Activated CD4-positive, alpha-beta T cell treated with anti-CD3 and anti-CD28 coated beads, Interleukin-2, amount 50 U/mL, for 1 hour (primary cell): Measurements from ENCODE around the gene SMYD1.
"Not testable (repeated sequence)": the region's sequence is repeated elsewhere in the genome, so short reads cannot be mapped to it uniquely, and the experiment has no call there.

Experiments used
- DNase-seq: peaks from one replicate; pipeline ENCODE4 v3.0.0-alpha.2; 2020

SMYD1 gene

DNA sequence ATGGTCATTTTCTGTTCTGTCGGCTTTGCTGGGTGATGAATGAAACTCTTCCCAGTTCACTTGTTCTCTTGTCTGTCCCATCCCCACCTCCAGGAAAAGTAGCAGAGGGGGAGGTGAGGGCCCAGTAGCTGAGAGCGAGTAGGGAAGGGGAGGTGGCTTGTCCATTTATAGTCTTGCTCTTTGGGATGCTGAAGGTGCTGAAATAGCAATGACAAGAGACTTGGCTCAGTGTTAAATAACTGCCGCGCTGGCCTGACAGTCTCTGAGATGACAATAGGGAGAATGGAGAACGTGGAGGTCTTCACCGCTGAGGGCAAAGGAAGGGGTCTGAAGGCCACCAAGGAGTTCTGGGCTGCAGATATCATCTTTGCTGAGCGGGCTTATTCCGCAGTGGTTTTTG, at the start of gene SMYD1:
Gene SMYD1 (plus strand): TSS at position 228 of the 400 bp plus-strand sequence. CDS start 40 bp downstream, at position 268.
- DNase-seq: no peak

DNA sequence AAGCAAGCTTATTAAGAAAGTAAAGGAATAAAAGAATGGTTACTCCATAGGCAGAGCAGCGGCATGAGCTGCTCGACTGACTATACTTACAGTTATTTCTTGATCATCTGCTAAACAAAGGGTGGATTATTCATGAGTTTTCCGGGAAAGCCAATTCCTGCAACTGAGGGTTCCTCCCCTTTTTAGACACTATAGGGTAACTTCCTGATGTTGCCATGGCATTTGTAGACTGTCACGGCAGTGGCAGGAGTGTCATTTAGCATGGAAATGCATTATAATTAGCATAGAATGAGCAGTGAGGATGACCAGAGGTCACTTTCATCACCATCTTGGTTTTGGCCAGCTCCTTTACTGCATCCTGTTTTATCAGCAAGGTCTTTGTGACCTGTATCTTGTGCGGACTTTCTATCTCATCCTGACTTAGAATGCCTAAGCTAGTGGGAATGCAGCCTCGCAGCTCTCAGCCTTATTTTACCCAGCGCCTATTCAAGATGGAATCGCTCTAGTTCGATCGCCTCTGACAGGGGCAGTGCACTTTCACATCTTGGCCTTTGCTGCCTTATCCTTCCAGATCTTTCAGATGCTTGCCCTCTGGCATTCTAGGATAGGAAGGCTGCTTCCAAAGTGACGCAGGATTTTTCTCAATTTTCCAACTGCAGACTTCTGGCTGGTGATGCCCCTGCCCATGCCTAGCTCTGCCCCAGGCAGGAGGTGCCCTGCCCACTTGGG, 49.4 kb upstream of the SMYD1 start:
- DNase-seq: not testable (repeated sequence)

DNA sequence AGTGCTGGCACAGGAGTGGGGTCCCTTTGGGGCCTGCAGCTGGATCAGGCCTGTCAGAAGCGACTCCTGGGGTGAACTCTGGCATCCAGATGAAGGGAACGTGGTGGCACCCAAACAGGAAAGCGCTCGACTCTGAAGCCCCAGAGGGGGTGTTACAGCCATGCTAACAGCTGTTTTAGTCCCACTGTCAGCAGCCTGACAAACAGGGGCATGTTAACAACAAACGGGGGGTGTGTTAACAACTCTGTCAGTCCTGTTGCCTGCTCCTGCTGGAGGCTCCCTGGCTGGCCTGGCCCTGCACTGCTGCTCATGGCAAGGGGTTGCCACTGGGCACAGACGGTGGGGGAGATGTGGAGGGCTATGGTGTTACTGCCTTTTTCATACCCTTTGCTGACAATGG, 48.7 kb upstream of the SMYD1 start:
- DNase-seq: no peak

DNA sequence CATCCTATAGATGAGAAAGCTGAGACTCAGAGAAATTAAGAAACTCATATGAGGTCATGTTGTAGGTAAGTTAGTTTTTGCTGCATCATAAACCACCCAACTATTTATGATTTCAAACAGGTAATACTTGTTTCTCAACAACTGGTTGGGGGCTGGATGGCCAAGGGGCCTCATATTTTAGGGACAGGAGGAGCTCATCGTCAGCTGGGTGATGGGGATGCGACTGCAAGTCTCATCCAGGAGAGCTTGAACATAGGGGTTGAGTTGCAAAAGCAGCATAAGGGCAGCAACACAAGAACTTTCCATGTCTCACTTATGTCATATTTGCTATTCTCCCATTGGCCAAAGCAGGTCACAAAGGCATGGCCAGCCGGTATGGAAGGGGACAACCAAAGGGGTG, 47.6 kb upstream of the SMYD1 start:
- no peak for DNase-seq

DNA sequence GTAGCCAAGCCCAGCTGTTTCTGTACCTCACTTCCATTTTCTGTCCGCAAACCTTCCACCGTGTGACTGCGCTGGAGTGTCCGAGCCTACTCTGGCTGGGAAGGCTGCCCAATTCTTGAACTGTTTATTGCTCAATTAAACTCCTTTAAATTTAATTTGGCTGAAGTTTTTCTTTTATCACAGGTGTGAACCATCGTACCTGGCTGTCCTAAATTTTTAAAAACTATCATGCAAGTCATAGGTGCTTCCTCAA, 45.0 kb upstream of the SMYD1 start:
- no peak for DNase-seq

- no peak for DNase-seq
These were observed 43.1 kb upstream of the SMYD1 start for GRCh38 chr2:88024509-88024908.

- no peak for DNase-seq
These were observed 39.8 kb upstream of the SMYD1 start for GRCh38 chr2:88027697-88028389.

GRCh38 chr2:88028931-88029330, 38.7 kb upstream of the SMYD1 start:
- no peak for DNase-seq

DNA sequence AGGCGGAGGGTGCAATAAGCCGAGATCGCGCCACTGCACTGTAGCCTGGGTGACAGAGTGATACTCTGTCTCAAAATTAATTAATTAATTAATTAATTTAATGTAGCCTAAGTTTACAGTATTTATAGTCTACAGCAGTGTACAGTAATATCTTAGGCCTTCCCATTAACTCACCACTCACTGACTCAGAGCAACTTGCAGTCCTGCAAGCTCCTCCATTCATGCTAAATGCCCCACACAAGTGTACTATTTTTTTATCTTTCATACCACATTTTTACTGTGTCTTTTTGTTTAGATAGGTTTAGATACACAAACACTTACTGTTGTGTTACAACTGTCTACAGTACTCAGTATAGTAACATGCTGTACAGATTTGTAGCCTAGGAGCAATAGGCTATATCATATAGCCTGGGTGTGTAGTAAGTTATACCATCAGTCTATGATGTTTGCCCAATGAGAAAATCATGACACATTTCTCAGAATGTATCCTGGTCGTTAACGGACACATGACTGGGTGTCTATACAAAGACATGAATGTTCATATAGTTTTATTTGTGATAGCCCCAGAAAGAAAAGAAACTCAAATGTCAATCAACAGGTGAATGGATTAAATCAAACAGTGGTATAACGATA, 35.4 kb upstream of the SMYD1 start:
- DNase-seq: no peak

- DNase-seq: no peak
These were observed 31.4 kb upstream of the SMYD1 start for GRCh38 chr2:88036182-88036581.

DNA sequence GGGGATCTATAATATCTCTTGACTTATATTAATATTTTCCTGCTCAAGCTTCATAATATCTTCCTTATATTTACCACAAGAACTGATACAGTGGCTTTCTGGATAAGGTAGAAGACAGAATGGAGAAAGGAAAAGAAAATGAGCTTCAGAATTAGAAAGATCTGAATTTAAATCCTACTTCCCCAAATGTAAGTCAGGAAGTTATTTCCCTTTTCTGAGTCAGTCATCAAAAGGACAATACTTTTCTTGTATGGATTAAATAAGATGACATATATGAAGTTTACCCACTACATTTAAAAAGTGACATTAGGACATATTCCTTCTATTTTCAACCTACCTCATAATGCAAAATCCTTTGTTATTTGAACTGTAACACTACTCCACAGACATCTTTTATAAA, 31.0 kb upstream of the SMYD1 start:
- DNase-seq: no peak

GRCh38 chr2:88038263-88039105, 29.1 kb upstream of the SMYD1 start:
- DNase-seq: no peak

- no peak for DNase-seq
These were observed 25.1 kb upstream of the SMYD1 start for GRCh38 chr2:88042476-88042875.

- not testable (repeated sequence) for DNase-seq
These were observed 22.1 kb upstream of the SMYD1 start for GRCh38 chr2:88045561-88045960.

- DNase-seq: no peak
These were observed 19.1 kb upstream of the SMYD1 start for GRCh38 chr2:88048541-88048940.

DNA sequence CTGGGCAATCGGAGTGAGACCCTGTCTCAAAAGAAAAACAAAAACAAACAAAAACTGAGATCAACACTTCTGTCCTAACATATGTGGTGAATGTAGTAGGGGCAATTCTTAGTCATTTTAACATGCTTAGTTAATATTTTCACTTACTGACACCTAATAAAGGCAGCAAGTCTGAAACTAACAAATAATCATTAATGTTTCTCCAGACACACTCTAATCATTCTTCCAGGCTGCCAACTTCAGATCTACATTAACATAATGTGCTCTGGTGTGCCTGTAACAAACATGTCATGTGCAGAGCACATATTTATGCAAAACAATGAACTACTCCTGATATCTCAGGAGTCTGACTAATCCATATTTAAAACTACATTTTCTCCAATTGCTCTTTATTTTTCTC, 18.0 kb upstream of the SMYD1 start:
- DNase-seq: no peak

DNA sequence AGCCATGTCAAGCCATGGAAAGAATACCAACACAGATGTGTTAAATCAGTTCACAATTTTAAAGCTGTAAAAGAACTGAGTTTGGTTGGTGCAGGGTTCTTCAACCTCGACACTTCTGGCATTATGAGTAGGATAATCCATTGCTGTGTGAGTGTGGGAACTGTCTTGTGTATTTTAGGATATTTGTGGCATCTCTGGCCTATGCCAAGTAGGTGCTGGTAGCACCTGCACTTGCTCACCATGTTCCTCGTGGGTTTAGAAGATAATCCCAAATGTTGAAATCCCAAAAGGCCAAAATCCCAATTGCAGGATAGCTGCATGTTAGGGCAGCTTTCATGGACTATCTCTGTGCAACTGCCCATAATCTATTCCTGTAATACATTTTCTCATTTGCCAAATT, 15.8 kb upstream of the SMYD1 start:
- no peak for DNase-seq

GRCh38 chr2:88053296-88053695, 14.3 kb upstream of the SMYD1 start:
- no peak for DNase-seq

DNA sequence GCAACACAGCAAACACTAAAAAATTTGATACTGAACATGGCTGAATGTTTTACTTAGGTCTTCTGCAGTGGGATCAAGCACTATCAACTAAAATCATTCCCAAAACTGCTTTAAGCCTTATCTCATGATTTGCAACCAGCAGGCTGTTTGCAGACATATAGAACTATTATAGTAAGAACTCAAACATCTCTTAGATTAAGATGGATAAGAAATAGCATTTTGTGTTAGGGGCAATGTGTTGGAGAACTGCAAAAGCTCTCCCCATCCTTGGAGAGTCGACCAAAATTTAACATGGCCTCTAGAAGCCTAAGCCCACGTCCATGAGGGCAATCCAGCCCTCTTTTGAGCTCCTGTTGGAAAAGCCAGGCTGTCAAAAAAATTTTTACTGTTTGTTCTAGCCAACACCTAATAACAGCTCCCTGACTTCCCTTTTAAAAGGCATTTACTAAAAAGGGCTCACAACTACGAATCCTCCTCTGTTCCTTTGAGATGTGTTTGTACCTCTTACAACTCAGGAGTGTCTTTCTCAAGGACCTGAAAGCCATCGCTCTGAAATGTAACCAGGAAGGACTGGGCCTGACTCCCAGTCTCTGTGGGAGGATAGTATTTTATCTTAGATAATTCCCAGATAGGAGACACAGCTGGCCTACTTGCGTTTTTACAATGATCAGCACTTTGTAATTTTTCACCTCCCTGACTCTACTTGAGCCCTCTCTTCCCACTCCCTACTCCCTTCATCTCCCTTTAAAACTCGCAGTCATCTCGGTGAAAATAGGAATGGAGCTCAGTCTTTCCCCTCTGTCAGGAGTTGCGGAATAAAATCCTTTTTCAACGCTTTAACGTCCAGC, 13.5 kb upstream of the SMYD1 start:
- no peak for DNase-seq

DNA sequence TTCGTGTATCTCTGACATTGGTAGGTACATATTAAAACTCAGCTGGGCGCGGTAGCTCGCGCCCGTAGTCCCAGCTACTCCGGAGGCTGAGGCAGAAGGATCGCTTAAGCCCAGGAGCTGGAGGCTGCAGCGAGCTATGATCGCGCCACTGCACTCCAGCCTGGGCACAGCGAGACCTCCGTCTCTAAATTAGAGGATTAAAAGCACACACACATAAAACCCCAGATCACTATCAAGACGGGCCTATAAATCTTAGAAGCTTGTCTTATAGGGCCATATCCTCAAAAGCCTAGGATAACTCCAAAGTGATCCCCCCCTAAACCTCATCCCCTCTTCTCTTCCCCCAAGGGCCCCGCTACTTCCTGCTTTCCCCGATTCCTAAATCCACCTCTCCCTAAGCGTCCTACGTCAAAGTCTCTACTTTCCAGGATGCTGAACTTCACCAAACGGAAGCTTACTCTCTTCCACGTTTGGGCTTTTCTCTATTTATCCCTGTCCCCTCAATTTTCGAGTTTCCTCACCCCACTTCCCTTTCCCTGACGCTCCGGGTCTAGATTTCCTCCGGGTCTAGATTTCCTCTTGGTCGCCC, 12.7 kb upstream of the SMYD1 start:
- no peak for DNase-seq

- peak; percentile 91 for DNase-seq
These were observed 12.1 kb upstream of the SMYD1 start, which contains the start of gene KRCC1 for GRCh38 chr2:88055371-88056128. KRCC1 (minus strand) TSS chr2:88055783; CDS start chr2:88028563, 27,220 bp downstream.
